Fibroblast of lung (primary cell): Measurements from ENCODE around the gene BTBD9. TPM values are rescaled to one million over a fixed set of nuclear protein-coding genes. Genes with fewer than 3 reads are reported as not detected.
A peak's percentile ranks its signal among the peaks of the same experiment; 100 is the strongest.

Experiments used
- DNase-seq, 2 donors: peaks; one replicate each; pipeline versions ENCODE4 v3.0.0 to v3.0.0-alpha.2; 2010; ENCODE audit warnings: low read depth in 2 of 2
- H2AFZ ChIP-seq: 2 replicates; pipeline ENCODE4 v1.5.1; 2012; ENCODE audit warnings: low read length, control low read depth, inconsistent platforms
- H3K27ac ChIP-seq: 2 replicates; pipeline ENCODE4 v1.5.1; 2011; ENCODE audit warnings: low read length, control low read depth; ENCODE audit not compliant: insufficient read depth
- H3K27me3 ChIP-seq: 2 replicates; pipeline ENCODE4 v1.5.1; 2011; ENCODE audit warnings: mild to moderate bottlenecking, low read length; ENCODE audit not compliant: control insufficient read depth, insufficient read depth
- H3K36me3 ChIP-seq: 2 replicates; pipeline ENCODE4 v1.5.1; 2011; ENCODE audit warnings: low read length; ENCODE audit not compliant: control insufficient read depth, insufficient read depth
- H3K4me1 ChIP-seq: 2 replicates; pipeline ENCODE4 v1.5.1; 2011; ENCODE audit warnings: low read length; ENCODE audit not compliant: control insufficient read depth, insufficient read depth; ENCODE audit errors: extremely low read depth
- H3K4me2 ChIP-seq: 2 replicates; pipeline ENCODE4 v1.5.1; 2011; ENCODE audit warnings: low read length, control low read depth; ENCODE audit not compliant: insufficient read depth; ENCODE audit errors: extremely low read depth
- H3K4me3 ChIP-seq, 4 experiments: fragments of 200-600 bp in 1 of 4; sonication (generic) in 1 of 4; replicated peaks in 1 of 4; 2 replicates each; pipeline ENCODE4 v1.5.1; 2011 to 2016; ENCODE audit warnings: low read length in 4 of 4, low read depth in 3 of 4, mild to moderate bottlenecking in 3 of 4, control low read depth in 2 of 4, inconsistent platforms in 1 of 4, mixed read lengths in 1 of 4; ENCODE audit not compliant: insufficient read depth in 1 of 4; ENCODE audit errors: control extremely low read depth in 1 of 4
- H3K79me2 ChIP-seq: 2 replicates; pipeline ENCODE4 v1.5.1; 2012; ENCODE audit warnings: mild to moderate bottlenecking, low read length, inconsistent platforms; ENCODE audit not compliant: control insufficient read depth, insufficient read depth
- H3K9ac ChIP-seq: 2 replicates; pipeline ENCODE4 v1.5.1; 2011; ENCODE audit warnings: mild to moderate bottlenecking, low read length, control low read depth; ENCODE audit not compliant: insufficient read depth
- H3K9me3 ChIP-seq: 2 replicates; pipeline ENCODE4 v1.5.1; 2012; ENCODE audit warnings: low read depth, low read length; ENCODE audit not compliant: control insufficient read depth, insufficient read depth
- H4K20me1 ChIP-seq: 2 replicates; pipeline ENCODE4 v1.5.1; 2011; ENCODE audit warnings: low read length; ENCODE audit not compliant: control insufficient read depth, insufficient read depth; ENCODE audit errors: extremely low read depth
- EZH2 ChIP-seq: IDR thresholded peaks from 2 replicates; pipeline ENCODE4 v1.5.1; 2012; ENCODE audit warnings: low read length, control low read depth, mild to moderate bottlenecking; ENCODE audit errors: missing control alignments
- polyA minus RNA-seq: library from RNA; depleted of rRNA, polyadenylated mRNA; stranded (reverse); fragments of >200 nt; gene quantifications from 2 replicates; pipeline ENCODE4 v1.2.3, GENCODE V29; 2011; ENCODE audit warnings: low replicate concordance
- polyA plus RNA-seq, 2 donors: library from polyadenylated mRNA; depleted of rRNA in 1 of 2; stranded (reverse) in 1 of 2; unstranded in 1 of 2; fragments of >200 nt; gene quantifications; 2 replicates each; pipeline ENCODE4 v1.2.1, GENCODE V29; 2011 to 2012; ENCODE audit warnings: missing spikeins in 1 of 2
- total RNA-seq: library from RNA; depleted of rRNA; stranded (reverse); fragments of >200 nt; gene quantifications from 2 replicates; pipeline ENCODE4 v1.2.1, GENCODE V29; 2014
- TF ChIP-seq, protein P1 (sequence below), 2 donors: IDR thresholded peaks in 1 of 2; conservative IDR thresholded peaks in 1 of 2; 1 replicate in 1 of 2; 2 replicates in 1 of 2; pipeline ENCODE4 v1.5.1; 2011 to 2012; ENCODE audit warnings: low read length in 2 of 2, control low read depth in 1 of 2, inconsistent platforms in 1 of 2, low read depth in 1 of 2, mild to moderate bottlenecking in 1 of 2

BTBD9 gene
- total RNA-seq (8.2 and 13.4 TPM in 2 replicates), polyA plus RNA-seq (5.2 and 7.7 TPM in 2 replicates), polyA minus RNA-seq (14.5 and 15.0 TPM in 2 replicates)
- 4.9 and 6.2 TPM in 2 replicates for polyA plus RNA-seq (2012)

DNA sequence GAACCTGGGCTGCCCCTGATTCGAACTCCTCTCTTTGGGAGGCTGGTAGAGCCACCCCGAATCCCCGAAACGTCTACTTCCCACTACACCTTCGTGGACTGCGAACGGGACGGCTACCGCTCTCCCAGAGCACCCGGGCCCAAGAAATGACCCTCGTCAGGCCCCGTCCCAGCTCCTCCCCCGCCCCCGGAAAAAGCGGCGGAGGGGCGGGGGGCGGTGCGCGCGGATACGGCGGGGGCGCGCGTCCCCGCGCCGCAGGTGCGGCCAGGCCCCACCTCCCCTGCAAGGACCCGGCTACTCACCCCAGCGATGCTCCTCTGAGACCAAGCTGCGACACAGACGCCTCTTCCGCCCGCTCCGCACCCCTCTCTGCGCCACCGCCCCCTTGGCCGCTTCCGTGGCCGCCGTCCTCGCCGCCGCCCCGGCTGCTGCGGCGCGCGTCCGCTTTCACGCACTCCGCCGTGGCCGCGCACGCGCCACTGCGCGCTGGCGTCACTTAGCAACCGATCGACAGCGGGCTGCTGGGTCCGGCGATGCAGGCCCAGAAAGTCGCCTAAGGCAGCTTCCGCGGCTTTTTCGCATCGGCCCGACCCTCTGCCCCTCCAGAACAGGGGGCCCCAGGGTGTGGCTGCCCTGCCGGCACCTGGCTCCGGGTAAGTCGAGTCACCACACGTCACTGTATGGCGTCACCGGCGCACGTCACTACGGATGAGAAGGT lies at the start of gene BTBD9:
Gene BTBD9, minus strand, starts transcription at position 432 of the 718 bp plus-strand sequence.
- H3K79me2 ChIP-seq = peaks cover 1% of the 10 kb centered on the region

DNA sequence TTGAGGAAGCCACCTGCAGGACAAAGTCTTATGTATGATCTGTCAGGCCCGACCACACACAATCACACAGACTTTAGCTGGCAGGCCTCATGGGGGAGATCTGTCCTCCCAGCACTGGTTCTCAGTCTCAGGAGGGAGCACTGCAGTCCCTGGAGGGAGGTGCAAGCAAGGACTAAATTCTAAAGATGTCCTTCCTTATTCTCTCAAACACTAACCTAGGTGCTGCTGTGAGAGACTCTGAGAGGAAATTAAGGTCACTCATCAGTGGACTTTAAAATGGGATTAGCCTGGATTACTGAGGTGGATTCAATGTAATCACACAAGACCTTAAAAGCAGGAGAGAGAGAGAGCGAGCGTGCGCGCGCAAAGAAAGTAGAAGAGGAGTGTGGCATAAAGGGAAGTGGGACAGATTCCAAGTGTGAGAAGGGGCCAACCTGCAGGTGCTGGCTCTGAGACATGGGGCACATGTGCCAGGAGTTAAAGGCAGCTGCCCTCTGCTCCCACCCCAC lies 48.9 kb upstream of the BTBD9 start:
- H3K27me3 ChIP-seq = no peaks in the 10 kb centered on the region
- no peak for DNase-seq
- H3K4me1 ChIP-seq = no peaks in the 10 kb centered on the region
- H3K27ac ChIP-seq = no peak overlapping the region
- no peaks in the 10 kb centered on the region for H4K20me1 ChIP-seq
- H3K9ac ChIP-seq = no peak overlapping the region
- TF ChIP-seq EZH2 = no peak
- TF ChIP-seq, protein P1, sequence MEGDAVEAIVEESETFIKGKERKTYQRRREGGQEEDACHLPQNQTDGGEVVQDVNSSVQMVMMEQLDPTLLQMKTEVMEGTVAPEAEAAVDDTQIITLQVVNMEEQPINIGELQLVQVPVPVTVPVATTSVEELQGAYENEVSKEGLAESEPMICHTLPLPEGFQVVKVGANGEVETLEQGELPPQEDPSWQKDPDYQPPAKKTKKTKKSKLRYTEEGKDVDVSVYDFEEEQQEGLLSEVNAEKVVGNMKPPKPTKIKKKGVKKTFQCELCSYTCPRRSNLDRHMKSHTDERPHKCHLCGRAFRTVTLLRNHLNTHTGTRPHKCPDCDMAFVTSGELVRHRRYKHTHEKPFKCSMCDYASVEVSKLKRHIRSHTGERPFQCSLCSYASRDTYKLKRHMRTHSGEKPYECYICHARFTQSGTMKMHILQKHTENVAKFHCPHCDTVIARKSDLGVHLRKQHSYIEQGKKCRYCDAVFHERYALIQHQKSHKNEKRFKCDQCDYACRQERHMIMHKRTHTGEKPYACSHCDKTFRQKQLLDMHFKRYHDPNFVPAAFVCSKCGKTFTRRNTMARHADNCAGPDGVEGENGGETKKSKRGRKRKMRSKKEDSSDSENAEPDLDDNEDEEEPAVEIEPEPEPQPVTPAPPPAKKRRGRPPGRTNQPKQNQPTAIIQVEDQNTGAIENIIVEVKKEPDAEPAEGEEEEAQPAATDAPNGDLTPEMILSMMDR (conservative IDR thresholded peaks at IDR 0.05 in 1 of 2, IDR thresholded peaks at IDR 0.05 in 1 of 2; ENCODE audit: low read depth in 1 of 2, low read length in 2 of 2) = no peak
- H2AFZ ChIP-seq = no peak overlapping the region
- no peak overlapping the region for H3K4me2 ChIP-seq
- H3K4me3 ChIP-seq = no peak overlapping the region
- H3K79me2 ChIP-seq = peaks cover 9% of the 10 kb centered on the region
- no peaks in the 10 kb centered on the region for H3K9me3 ChIP-seq
- H3K36me3 ChIP-seq = peaks cover 2% of the 10 kb centered on the region

More for the DNA sequence above, at the start of gene BTBD9:
- DNase-seq = peak; percentile 84
- Histone ChIP-seq H3K27me3 (no peaks in the 10 kb centered on the region), H3K9me3 (no peaks in the 10 kb centered on the region), H2AFZ (peak within 1 kb of the TSS; percentile 99), H3K9ac (peak within 1 kb of the TSS; percentile 99), H3K4me2 (peak within 1 kb of the TSS; percentile 71), H3K4me3 (peak within 1 kb of the TSS; percentile 74 to 96 (median 84)), H3K4me1 (peaks cover 2% of the 10 kb centered on the region), H4K20me1 (no peaks in the 10 kb centered on the region), H3K27ac (peak within 1 kb of the TSS; percentile 98), H3K36me3 (no peaks in the 10 kb centered on the region)
- TF ChIP-seq, protein P1 (conservative IDR thresholded peaks at IDR 0.05 in 1 of 2, IDR thresholded peaks at IDR 0.05 in 1 of 2; ENCODE audit: low read depth in 1 of 2, low read length in 2 of 2) = no peak
- no peak for TF ChIP-seq EZH2

DNA sequence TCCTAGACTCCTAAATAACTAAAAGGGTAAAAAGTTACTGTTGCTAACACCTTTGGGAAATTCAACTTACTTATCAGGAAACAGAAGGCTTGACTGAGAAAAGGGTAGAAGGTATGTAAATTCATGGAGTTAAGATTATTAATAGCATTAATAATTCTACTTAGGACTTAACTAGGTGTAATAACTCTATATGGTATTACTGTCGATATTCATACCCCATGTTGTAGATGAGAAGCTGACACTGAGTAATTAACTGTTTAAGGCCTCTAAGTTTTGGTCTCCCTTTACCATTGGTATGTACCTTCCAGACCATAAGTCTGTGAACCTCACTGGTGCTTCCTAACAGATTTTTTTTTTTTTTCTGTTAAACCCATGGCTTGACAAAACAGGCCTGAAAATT lies 47.8 kb upstream of the BTBD9 start:
- H3K27ac ChIP-seq = no peak overlapping the region
- peaks cover 2% of the 10 kb centered on the region for H3K36me3 ChIP-seq
- no peak for TF ChIP-seq EZH2
- TF ChIP-seq, protein P1 (conservative IDR thresholded peaks at IDR 0.05 in 1 of 2, IDR thresholded peaks at IDR 0.05 in 1 of 2; ENCODE audit: low read depth in 1 of 2, low read length in 2 of 2) = no peak
- H3K4me3 ChIP-seq = no peak overlapping the region
- no peaks in the 10 kb centered on the region for H4K20me1 ChIP-seq
- no peak overlapping the region for H3K4me2 ChIP-seq
- H3K4me1 ChIP-seq = no peaks in the 10 kb centered on the region
- H3K27me3 ChIP-seq = no peaks in the 10 kb centered on the region
- no peak overlapping the region for H2AFZ ChIP-seq
- no peak overlapping the region for H3K9ac ChIP-seq
- DNase-seq = no peak
- no peaks in the 10 kb centered on the region for H3K9me3 ChIP-seq
- peaks cover 9% of the 10 kb centered on the region for H3K79me2 ChIP-seq
